ENCODE results near the gene ATXN3L.

DNA sequence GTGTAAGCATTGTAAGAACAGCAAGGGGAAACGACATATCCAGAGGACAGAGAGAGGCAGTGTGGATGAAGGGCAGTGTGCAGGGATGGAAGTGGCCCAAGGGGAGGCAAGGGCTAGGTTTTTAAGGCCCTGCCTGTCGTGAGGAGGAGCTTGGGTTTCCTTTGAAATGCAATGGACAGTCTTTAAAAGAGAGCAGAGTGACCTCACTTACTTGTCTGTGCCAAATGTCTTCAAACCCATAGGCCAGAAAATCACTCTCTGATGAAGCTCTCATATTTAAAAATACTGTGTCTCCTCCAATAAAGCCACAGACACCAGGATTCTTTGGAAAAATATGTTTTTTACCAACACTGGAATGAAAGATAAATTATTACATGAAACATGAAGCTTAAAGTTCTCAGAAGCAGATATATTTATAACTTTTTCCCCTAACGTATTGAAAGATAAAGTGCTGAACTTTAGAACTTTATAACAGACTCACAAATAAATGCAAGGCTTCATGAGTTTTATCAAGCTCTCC, 19.2 kb upstream of the ATXN3L start:
- TF ChIP-seq, protein P1, sequence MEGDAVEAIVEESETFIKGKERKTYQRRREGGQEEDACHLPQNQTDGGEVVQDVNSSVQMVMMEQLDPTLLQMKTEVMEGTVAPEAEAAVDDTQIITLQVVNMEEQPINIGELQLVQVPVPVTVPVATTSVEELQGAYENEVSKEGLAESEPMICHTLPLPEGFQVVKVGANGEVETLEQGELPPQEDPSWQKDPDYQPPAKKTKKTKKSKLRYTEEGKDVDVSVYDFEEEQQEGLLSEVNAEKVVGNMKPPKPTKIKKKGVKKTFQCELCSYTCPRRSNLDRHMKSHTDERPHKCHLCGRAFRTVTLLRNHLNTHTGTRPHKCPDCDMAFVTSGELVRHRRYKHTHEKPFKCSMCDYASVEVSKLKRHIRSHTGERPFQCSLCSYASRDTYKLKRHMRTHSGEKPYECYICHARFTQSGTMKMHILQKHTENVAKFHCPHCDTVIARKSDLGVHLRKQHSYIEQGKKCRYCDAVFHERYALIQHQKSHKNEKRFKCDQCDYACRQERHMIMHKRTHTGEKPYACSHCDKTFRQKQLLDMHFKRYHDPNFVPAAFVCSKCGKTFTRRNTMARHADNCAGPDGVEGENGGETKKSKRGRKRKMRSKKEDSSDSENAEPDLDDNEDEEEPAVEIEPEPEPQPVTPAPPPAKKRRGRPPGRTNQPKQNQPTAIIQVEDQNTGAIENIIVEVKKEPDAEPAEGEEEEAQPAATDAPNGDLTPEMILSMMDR (IDR thresholded peaks at IDR 0.05 in 2 of 3, conservative IDR thresholded peaks at IDR 0.05 in 1 of 3; ENCODE audit: borderline replicate concordance in 1 of 3, insufficient read depth in 1 of 3, low read depth in 2 of 3, low read length in 2 of 3): no peak
- no peak for TF ChIP-seq REST (IDR thresholded peaks at IDR 0.05; ENCODE audit: low read depth)
- TF ChIP-seq YY1 (IDR thresholded peaks at IDR 0.05; ENCODE audit: extremely low read depth, insufficient replicate concordance, low read depth, low read length): no peak
- TF ChIP-seq POLR2AphosphoS5 (IDR thresholded peaks at IDR 0.05; ENCODE audit: low read depth, low read length): no peak
- no peak for TF ChIP-seq POLR2A (IDR thresholded peaks at IDR 0.05; ENCODE audit: borderline replicate concordance, extremely low read depth, insufficient read depth, insufficient read length)
- TF ChIP-seq EZH2 (IDR thresholded peaks at IDR 0.05): no peak
- TF ChIP-seq MAX (IDR thresholded peaks at IDR 0.05): no peak
- TF ChIP-seq ZFX (IDR thresholded peaks at IDR 0.05): no peak
- TF ChIP-seq EGR1 (IDR thresholded peaks at IDR 0.05; ENCODE audit: low read depth): no peak
